ENCODE data around the gene ZNF682.

DNA sequence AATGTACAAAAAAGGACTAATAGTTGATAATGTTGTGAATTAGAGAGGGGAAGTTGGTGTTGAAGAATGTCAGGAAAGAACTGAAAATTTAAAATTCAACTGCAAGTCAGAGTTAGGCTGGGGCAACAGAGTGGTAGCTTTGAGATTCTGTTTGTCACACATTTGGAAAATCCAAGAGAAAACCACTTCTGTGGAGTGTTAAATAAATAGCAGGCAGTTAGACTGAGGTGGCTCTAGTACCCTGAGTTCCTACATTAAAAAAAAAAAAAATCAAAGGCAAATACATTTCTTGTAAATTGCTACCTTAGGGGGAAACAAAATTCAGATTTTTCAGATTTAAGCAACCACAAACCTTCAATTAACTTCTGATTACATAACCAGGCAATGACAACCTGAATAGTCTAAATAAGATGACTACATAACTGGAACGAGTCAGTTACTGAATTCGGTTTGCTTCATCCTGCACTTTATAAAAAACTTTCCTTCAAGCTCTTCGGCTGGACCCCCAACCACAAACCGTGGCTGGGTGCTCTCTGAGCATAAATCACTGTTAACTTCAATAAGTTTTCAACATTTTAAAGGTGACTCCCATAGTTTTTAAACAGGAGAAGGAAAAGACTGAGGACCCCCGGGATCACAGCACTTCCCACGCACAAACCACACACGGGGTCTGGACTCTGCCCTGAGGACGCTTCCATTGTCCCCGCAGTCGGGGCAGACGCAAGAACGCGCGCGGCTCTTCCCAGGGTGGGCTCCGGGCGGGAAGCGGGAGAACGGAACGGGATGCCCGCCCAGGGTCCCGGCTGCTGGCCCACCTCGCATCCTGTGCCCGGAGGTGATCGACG lies 725 bp downstream of the ZNF682 start:
- TF ChIP-seq, protein P1, sequence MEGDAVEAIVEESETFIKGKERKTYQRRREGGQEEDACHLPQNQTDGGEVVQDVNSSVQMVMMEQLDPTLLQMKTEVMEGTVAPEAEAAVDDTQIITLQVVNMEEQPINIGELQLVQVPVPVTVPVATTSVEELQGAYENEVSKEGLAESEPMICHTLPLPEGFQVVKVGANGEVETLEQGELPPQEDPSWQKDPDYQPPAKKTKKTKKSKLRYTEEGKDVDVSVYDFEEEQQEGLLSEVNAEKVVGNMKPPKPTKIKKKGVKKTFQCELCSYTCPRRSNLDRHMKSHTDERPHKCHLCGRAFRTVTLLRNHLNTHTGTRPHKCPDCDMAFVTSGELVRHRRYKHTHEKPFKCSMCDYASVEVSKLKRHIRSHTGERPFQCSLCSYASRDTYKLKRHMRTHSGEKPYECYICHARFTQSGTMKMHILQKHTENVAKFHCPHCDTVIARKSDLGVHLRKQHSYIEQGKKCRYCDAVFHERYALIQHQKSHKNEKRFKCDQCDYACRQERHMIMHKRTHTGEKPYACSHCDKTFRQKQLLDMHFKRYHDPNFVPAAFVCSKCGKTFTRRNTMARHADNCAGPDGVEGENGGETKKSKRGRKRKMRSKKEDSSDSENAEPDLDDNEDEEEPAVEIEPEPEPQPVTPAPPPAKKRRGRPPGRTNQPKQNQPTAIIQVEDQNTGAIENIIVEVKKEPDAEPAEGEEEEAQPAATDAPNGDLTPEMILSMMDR (tag by site-specific recombination; IDR thresholded peaks at IDR 0.05), result no peak
- TF ChIP-seq, protein P2, sequence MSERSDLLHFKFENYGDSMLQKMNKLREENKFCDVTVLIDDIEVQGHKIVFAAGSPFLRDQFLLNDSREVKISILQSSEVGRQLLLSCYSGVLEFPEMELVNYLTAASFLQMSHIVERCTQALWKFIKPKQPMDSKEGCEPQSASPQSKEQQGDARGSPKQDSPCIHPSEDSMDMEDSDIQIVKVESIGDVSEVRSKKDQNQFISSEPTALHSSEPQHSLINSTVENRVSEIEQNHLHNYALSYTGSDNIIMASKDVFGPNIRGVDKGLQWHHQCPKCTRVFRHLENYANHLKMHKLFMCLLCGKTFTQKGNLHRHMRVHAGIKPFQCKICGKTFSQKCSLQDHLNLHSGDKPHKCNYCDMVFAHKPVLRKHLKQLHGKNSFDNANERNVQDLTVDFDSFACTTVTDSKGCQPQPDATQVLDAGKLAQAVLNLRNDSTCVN (tag by site-specific recombination; optimal IDR thresholded peaks at IDR 0.05), result no peak
- TF ChIP-seq ZNF658 (tag by site-specific recombination; IDR thresholded peaks at IDR 0.05) (no peak), ZNF10 (tag by site-specific recombination; IDR thresholded peaks at IDR 0.05) (no peak), ZNF23 (tag by site-specific recombination; IDR thresholded peaks at IDR 0.05; ENCODE audit: borderline replicate concordance) (no peak), ZSCAN23 (tag by site-specific recombination; IDR thresholded peaks at IDR 0.05) (no peak)
- TF ChIP-seq, protein P3, sequence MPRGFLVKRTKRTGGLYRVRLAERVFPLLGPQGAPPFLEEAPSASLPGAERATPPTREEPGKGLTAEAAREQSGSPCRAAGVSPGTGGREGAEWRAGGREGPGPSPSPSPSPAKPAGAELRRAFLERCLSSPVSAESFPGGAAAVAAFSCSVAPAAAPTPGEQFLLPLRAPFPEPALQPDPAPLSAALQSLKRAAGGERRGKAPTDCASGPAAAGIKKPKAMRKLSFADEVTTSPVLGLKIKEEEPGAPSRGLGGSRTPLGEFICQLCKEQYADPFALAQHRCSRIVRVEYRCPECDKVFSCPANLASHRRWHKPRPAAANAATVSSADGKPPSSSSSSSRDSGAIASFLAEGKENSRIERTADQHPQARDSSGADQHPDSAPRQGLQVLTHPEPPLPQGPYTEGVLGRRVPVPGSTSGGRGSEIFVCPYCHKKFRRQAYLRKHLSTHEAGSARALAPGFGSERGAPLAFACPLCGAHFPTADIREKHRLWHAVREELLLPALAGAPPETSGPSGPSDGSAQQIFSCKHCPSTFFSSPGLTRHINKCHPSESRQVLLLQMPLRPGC (tag by site-specific recombination; IDR thresholded peaks at IDR 0.05), result no peak
